IMR-90 (cell line): ENCODE measurements around the gene FSIP1.

Source experiments
- CHD1 ChIP-seq: IDR thresholded peaks from 2 replicates; pipeline ENCODE4 v1.6.1; 2012; ENCODE audit warnings: low read depth, low read length, improper control_type of control experiment
- CTCF ChIP-seq: conservative IDR thresholded peaks from 2 replicates; pipeline ENCODE4 v1.5.1; 2012; ENCODE audit warnings: mild to moderate bottlenecking, low read depth, low read length, improper control_type of control experiment
- FOS ChIP-seq: fragments of 150-350 bp; IDR thresholded peaks from 2 replicates; pipeline ENCODE4 v1.6.1; 2016; ENCODE audit warnings: low read depth, low read length
- MXI1 ChIP-seq: IDR thresholded peaks from 2 replicates; pipeline ENCODE4 v1.6.1; 2012; ENCODE audit warnings: low read depth, mild to moderate bottlenecking, low read length, moderate library complexity, borderline replicate concordance
- POLR2A ChIP-seq: IDR thresholded peaks from 2 replicates; pipeline ENCODE4 v1.6.1; 2012; ENCODE audit warnings: mild to moderate bottlenecking, low read depth, low read length
- RAD21 ChIP-seq: IDR thresholded peaks from 2 replicates; pipeline ENCODE4 v1.6.1; 2012; ENCODE audit warnings: low read length, improper control_type of control experiment
- RCOR1 ChIP-seq: IDR thresholded peaks from 2 replicates; pipeline ENCODE4 v1.6.1; 2012; ENCODE audit warnings: mild to moderate bottlenecking, low read length, improper control_type of control experiment; ENCODE audit not compliant: insufficient replicate concordance
- SMC3 ChIP-seq: fragments of 150-350 bp; IDR thresholded peaks from 2 replicates; pipeline ENCODE4 v1.6.1; 2016; ENCODE audit warnings: low read depth, mild to moderate bottlenecking, antibody characterized with exemption, low read length, moderate library complexity

GRCh38 chr15:39788108-39788507 is 5.5 kb upstream of the FSIP1 start:
- TF ChIP-seq FOS, result peak; percentile 49; the same call in 1 of the 2 replicates
- TF ChIP-seq CTCF, result no peak
- TF ChIP-seq POLR2A, result no peak
- no peak for TF ChIP-seq MXI1
- TF ChIP-seq RAD21, result no peak
- TF ChIP-seq CHD1, result no peak
- TF ChIP-seq SMC3, result no peak
- TF ChIP-seq RCOR1, result no peak
